K562 (cell line): ENCODE measurements around the gene MSX1. TPM values are rescaled to one million over a fixed set of nuclear protein-coding genes. Genes with fewer than 3 reads are reported as not detected.
A peak's percentile ranks its signal among the peaks of the same experiment; 100 is the strongest.

Experiments used
- ATF1 ChIP-seq, 2 experiments: fragments of 450-650 bp in 1 of 2; IDR thresholded peaks; 2 replicates each; pipeline ENCODE4 v1.6.1; 2016; ENCODE audit warnings: missing compliant biosample characterization in 1 of 2, missing genetic modification characterization in 1 of 2
- BMI1 ChIP-seq: fragments of 150-350 bp; IDR thresholded peaks from 2 replicates; pipeline ENCODE4 v1.6.1; 2014; ENCODE audit warnings: low read length
- GABPA ChIP-seq: fragments of 200-800 bp; sonication (Bioruptor generic); conservative IDR thresholded peaks from 2 replicates; pipeline ENCODE4 v1.6.1; 2016; ENCODE audit warnings: low read depth, missing genetic modification characterization, missing compliant biosample characterization
- MAFG ChIP-seq: fragments of 450-650 bp; conservative IDR thresholded peaks from 2 replicates; pipeline ENCODE4 v1.6.1; 2016; ENCODE audit warnings: missing genetic modification characterization, missing compliant biosample characterization
- MEIS2 ChIP-seq: fragments of 450-650 bp; IDR thresholded peaks from 2 replicates; pipeline ENCODE4 v1.6.1; 2014; ENCODE audit warnings: mild to moderate bottlenecking; ENCODE audit not compliant: partially characterized antibody
- NRF1 ChIP-seq, 2 experiments: fragments of 450-650 bp; IDR thresholded peaks in 1 of 2; conservative IDR thresholded peaks in 1 of 2; 2 replicates each; pipeline ENCODE4 v1.6.1; 2014; ENCODE audit warnings: mild to moderate bottlenecking in 2 of 2
- PHF21A ChIP-seq: fragments of 450-650 bp; IDR thresholded peaks from 2 replicates; pipeline ENCODE4 v1.6.1; 2017; ENCODE audit warnings: low read depth, borderline replicate concordance
- RBFOX2 ChIP-seq: fragments of 200-400 bp; formaldehyde crosslinking; IDR thresholded peaks from 2 replicates; pipeline ENCODE4 v1.6.1; 2017; ENCODE audit warnings: low read depth, mild to moderate bottlenecking, low read length, moderate library complexity
- ZNF780A ChIP-seq: fragments of 250-450 bp; sonication (Bioruptor Pico); IDR thresholded peaks from 2 replicates; pipeline ENCODE4 v1.5.0; 2021; ENCODE audit warnings: mild to moderate bottlenecking
- polyA plus RNA-seq, 8 experiments: library from polyadenylated mRNA; depleted of rRNA in 4 of 8; stranded (reverse) in 5 of 8; unstranded in 3 of 8; fragments of >200 nt; fragmentation: Nextera tagmentation in 2 of 8; fragmentation: Illumina TruSeq in 1 of 8; extraction: Ambion mirVana in 2 of 8; extraction: Trizol in 1 of 8; gene quantifications; 2 replicates each; pipeline versions ENCODE4 v1.2.1 to v1.2.3, GENCODE V29; 2011 to 2014; ENCODE audit warnings: inconsistent platforms in 1 of 8, missing spikeins in 1 of 8
- total RNA-seq, 7 experiments: library from RNA; depleted of rRNA in 6 of 7; stranded (reverse); fragments of >200 nt in 6 of 7; fragmentation: Illumina TruSeq in 2 of 7; extraction: Trizol in 2 of 7; gene quantifications; 2 replicates each; pipeline versions ENCODE4 v1.2.1 to v1.2.3, GENCODE V29; 2011 to 2021; ENCODE audit warnings: low replicate concordance in 1 of 7
- TF ChIP-seq, protein P1 (sequence below): fragments of 450-650 bp; formaldehyde crosslinking; IDR thresholded peaks from 2 replicates; pipeline ENCODE4 v1.4.0; 2020; ENCODE audit warnings: mild to moderate bottlenecking, mixed read lengths
- TF ChIP-seq, protein P2 (sequence below): fragments of 200-800 bp; sonication (Bioruptor generic); IDR thresholded peaks from 2 replicates; pipeline ENCODE4 v1.6.1; 2017; ENCODE audit warnings: missing genetic modification characterization, missing compliant biosample characterization
- TF ChIP-seq, protein P3 (sequence below): fragments of 450-650 bp; IDR thresholded peaks from 2 replicates; pipeline ENCODE4 v1.6.1; 2016; ENCODE audit warnings: mild to moderate bottlenecking, moderate library complexity

Gene MSX1
- total and polyA plus RNA-seq, 9 of the 15 experiments (the other 6 are each of a cell fraction or from before 2014, with no cell fraction given) = 1.3 to 6.3 (median 2.3) TPM

GRCh38 chr4:4852591-4853362 is 6.7 kb upstream of the MSX1 start (continued):
- TF ChIP-seq, protein P1, sequence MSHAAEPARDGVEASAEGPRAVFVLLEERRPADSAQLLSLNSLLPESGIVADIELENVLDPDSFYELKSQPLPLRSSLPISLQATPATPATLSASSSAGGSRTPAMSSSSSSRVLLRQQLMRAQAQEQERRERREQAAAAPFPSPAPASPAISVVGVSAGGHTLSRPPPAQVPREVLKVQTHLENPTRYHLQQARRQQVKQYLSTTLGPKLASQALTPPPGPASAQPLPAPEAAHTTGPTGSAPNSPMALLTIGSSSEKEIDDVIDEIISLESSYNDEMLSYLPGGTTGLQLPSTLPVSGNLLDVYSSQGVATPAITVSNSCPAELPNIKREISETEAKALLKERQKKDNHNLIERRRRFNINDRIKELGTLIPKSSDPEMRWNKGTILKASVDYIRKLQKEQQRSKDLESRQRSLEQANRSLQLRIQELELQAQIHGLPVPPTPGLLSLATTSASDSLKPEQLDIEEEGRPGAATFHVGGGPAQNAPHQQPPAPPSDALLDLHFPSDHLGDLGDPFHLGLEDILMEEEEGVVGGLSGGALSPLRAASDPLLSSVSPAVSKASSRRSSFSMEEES (CRISPR knock-in tag) = no peak
- TF ChIP-seq ZNF780A (CRISPR knock-in tag) (no peak), ATF1 (CRISPR knock-in tag; IDR thresholded peaks at IDR 0.05) (no peak), ATF1 (tag; IDR thresholded peaks at IDR 0.05) (no peak), PHF21A (0 out of 2 replicates have a peak, but pooled peaks have one; percentile 14), MEIS2 (no peak), RBFOX2 (0 out of 2 replicates have a peak, but pooled peaks have one; percentile 27), NRF1 (conservative IDR thresholded peaks at IDR 0.05 in 1 of 2, IDR thresholded peaks at IDR 0.05 in 1 of 2) (peak; percentile 63 to 71), MAFG (no peak), BMI1 (no peak), GABPA (peak; percentile 75)
- TF ChIP-seq, protein P2, sequence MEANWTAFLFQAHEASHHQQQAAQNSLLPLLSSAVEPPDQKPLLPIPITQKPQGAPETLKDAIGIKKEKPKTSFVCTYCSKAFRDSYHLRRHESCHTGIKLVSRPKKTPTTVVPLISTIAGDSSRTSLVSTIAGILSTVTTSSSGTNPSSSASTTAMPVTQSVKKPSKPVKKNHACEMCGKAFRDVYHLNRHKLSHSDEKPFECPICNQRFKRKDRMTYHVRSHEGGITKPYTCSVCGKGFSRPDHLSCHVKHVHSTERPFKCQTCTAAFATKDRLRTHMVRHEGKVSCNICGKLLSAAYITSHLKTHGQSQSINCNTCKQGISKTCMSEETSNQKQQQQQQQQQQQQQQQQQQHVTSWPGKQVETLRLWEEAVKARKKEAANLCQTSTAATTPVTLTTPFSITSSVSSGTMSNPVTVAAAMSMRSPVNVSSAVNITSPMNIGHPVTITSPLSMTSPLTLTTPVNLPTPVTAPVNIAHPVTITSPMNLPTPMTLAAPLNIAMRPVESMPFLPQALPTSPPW (CRISPR knock-in tag) = 0 out of 2 replicates have a peak, but pooled peaks have one; percentile 18
- TF ChIP-seq, protein P3, sequence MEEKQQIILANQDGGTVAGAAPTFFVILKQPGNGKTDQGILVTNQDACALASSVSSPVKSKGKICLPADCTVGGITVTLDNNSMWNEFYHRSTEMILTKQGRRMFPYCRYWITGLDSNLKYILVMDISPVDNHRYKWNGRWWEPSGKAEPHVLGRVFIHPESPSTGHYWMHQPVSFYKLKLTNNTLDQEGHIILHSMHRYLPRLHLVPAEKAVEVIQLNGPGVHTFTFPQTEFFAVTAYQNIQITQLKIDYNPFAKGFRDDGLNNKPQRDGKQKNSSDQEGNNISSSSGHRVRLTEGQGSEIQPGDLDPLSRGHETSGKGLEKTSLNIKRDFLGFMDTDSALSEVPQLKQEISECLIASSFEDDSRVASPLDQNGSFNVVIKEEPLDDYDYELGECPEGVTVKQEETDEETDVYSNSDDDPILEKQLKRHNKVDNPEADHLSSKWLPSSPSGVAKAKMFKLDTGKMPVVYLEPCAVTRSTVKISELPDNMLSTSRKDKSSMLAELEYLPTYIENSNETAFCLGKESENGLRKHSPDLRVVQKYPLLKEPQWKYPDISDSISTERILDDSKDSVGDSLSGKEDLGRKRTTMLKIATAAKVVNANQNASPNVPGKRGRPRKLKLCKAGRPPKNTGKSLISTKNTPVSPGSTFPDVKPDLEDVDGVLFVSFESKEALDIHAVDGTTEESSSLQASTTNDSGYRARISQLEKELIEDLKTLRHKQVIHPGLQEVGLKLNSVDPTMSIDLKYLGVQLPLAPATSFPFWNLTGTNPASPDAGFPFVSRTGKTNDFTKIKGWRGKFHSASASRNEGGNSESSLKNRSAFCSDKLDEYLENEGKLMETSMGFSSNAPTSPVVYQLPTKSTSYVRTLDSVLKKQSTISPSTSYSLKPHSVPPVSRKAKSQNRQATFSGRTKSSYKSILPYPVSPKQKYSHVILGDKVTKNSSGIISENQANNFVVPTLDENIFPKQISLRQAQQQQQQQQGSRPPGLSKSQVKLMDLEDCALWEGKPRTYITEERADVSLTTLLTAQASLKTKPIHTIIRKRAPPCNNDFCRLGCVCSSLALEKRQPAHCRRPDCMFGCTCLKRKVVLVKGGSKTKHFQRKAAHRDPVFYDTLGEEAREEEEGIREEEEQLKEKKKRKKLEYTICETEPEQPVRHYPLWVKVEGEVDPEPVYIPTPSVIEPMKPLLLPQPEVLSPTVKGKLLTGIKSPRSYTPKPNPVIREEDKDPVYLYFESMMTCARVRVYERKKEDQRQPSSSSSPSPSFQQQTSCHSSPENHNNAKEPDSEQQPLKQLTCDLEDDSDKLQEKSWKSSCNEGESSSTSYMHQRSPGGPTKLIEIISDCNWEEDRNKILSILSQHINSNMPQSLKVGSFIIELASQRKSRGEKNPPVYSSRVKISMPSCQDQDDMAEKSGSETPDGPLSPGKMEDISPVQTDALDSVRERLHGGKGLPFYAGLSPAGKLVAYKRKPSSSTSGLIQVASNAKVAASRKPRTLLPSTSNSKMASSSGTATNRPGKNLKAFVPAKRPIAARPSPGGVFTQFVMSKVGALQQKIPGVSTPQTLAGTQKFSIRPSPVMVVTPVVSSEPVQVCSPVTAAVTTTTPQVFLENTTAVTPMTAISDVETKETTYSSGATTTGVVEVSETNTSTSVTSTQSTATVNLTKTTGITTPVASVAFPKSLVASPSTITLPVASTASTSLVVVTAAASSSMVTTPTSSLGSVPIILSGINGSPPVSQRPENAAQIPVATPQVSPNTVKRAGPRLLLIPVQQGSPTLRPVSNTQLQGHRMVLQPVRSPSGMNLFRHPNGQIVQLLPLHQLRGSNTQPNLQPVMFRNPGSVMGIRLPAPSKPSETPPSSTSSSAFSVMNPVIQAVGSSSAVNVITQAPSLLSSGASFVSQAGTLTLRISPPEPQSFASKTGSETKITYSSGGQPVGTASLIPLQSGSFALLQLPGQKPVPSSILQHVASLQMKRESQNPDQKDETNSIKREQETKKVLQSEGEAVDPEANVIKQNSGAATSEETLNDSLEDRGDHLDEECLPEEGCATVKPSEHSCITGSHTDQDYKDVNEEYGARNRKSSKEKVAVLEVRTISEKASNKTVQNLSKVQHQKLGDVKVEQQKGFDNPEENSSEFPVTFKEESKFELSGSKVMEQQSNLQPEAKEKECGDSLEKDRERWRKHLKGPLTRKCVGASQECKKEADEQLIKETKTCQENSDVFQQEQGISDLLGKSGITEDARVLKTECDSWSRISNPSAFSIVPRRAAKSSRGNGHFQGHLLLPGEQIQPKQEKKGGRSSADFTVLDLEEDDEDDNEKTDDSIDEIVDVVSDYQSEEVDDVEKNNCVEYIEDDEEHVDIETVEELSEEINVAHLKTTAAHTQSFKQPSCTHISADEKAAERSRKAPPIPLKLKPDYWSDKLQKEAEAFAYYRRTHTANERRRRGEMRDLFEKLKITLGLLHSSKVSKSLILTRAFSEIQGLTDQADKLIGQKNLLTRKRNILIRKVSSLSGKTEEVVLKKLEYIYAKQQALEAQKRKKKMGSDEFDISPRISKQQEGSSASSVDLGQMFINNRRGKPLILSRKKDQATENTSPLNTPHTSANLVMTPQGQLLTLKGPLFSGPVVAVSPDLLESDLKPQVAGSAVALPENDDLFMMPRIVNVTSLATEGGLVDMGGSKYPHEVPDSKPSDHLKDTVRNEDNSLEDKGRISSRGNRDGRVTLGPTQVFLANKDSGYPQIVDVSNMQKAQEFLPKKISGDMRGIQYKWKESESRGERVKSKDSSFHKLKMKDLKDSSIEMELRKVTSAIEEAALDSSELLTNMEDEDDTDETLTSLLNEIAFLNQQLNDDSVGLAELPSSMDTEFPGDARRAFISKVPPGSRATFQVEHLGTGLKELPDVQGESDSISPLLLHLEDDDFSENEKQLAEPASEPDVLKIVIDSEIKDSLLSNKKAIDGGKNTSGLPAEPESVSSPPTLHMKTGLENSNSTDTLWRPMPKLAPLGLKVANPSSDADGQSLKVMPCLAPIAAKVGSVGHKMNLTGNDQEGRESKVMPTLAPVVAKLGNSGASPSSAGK = peak; percentile 42
